Endothelial cell of umbilical vein (primary cell): ENCODE results near the gene CFAP68. TPM values are rescaled to one million over a fixed set of nuclear protein-coding genes. Genes with fewer than 3 reads are reported as not detected.

ENCODE experiments used
- BruUV-seq: library from RNA; stranded (reverse); fragments of 400-500 nt; replicated peaks from 2 replicates; lab custom pipeline; 2021; lab: Mats Ljungman, UMichigan
- CTCF ChIA-PET: fragments of 300-600, 350-600 bp; sonication (Branson Sonifier 250); formaldehyde crosslinking; loops from one replicate; lab custom pipeline; 2021; ENCODE audit warnings: antibody characterized with exemption, inconsistent platforms; lab: Charles Lee
- POLR2A ChIA-PET: fragments of 300-600, 350-600 bp; sonication (Branson Sonifier 250); formaldehyde crosslinking; loops from one replicate; lab custom pipeline; 2021; ENCODE audit warnings: antibody characterized with exemption, inconsistent platforms; lab: Charles Lee
- DNase-seq: peaks from one replicate; pipeline ENCODE4 v3.0.0-alpha.2; 2011; ENCODE audit warnings: low read depth, low spot score
- FAIRE-seq: peaks from 2 replicates; lab custom pipeline; 2011; peaks lifted over from hg19 to GRCh38; lab: Jason Lieb, UNC
- H2AFZ ChIP-seq: 2 replicates; pipeline ENCODE4 v1.6.0; 2012; ENCODE audit warnings: low read depth, low read length, control low read depth, inconsistent platforms
- H3K27ac ChIP-seq: 2 replicates; pipeline ENCODE4 v1.5.1; 2011; ENCODE audit warnings: low read depth, mild to moderate bottlenecking, control low read depth, low read length, moderate library complexity; ENCODE audit not compliant: insufficient read depth
- H3K27me3 ChIP-seq, 2 experiments: 2 replicates each; pipeline versions ENCODE4 v1.6.0 to v1.6.1; 2011; ENCODE audit warnings: low read length in 2 of 2, mixed read lengths in 1 of 2; ENCODE audit not compliant: control insufficient read depth in 2 of 2, insufficient read depth in 2 of 2
- H3K36me3 ChIP-seq, 2 experiments: 2 replicates in 1 of 2; 3 replicates in 1 of 2; pipeline ENCODE4 v1.5.1; 2011; ENCODE audit warnings: low read length in 2 of 2, mild to moderate bottlenecking in 1 of 2, moderate library complexity in 1 of 2; ENCODE audit not compliant: control insufficient read depth in 2 of 2, insufficient read depth in 2 of 2; ENCODE audit errors: extremely low read depth in 1 of 2
- H3K4me1 ChIP-seq: 3 replicates; pipeline ENCODE4 v1.5.1; 2011; ENCODE audit warnings: mild to moderate bottlenecking, low read length; ENCODE audit not compliant: control insufficient read depth, insufficient read depth; ENCODE audit errors: extremely low read depth
- H3K4me2 ChIP-seq: 2 replicates; pipeline ENCODE4 v1.6.1; 2011; ENCODE audit warnings: low read length, control low read depth, mixed read lengths; ENCODE audit not compliant: insufficient read depth
- H3K4me3 ChIP-seq, 3 experiments: fragments of 200-600 bp in 1 of 3; sonication (generic), shearing (Covaris generic) in 1 of 3; replicated peaks in 1 of 3; 2 replicates each; pipeline ENCODE4 v1.5.1; 2011 to 2016; ENCODE audit warnings: control low read depth in 3 of 3, low read length in 3 of 3, mild to moderate bottlenecking in 2 of 3, inconsistent platforms in 1 of 3, low read depth in 1 of 3, moderate library complexity in 1 of 3; ENCODE audit not compliant: insufficient read depth in 1 of 3
- H3K79me2 ChIP-seq: 2 replicates; pipeline ENCODE4 v1.6.0; 2012; ENCODE audit warnings: low read length, inconsistent platforms; ENCODE audit not compliant: control insufficient read depth, insufficient read depth
- H3K9ac ChIP-seq: replicated peaks from 2 replicates; pipeline ENCODE3; 2011; ENCODE audit warnings: low read length, control low read depth; ENCODE audit not compliant: insufficient read depth; ENCODE audit errors: extremely low read depth
- H3K9me1 ChIP-seq: replicated peaks from 3 replicates; pipeline ENCODE4 v1.6.0; 2011; ENCODE audit warnings: mild to moderate bottlenecking, low read length; ENCODE audit not compliant: control insufficient read depth, insufficient read depth; ENCODE audit errors: extremely low read depth
- H3K9me3 ChIP-seq: replicated peaks from 2 replicates; pipeline ENCODE4 v1.5.1; 2012; ENCODE audit warnings: low read length, inconsistent platforms; ENCODE audit not compliant: control insufficient read depth, insufficient read depth
- H4K20me1 ChIP-seq: replicated peaks from 2 replicates; pipeline ENCODE3; 2011; ENCODE audit warnings: mild to moderate bottlenecking, low read length; ENCODE audit not compliant: control insufficient read depth, insufficient read depth; ENCODE audit errors: extremely low read depth
- CTCF ChIP-seq, 2 donors: IDR thresholded peaks; 1 replicate in 1 of 2; 2 replicates in 1 of 2; pipeline ENCODE4 v1.5.1; 2011; ENCODE audit warnings: low read length in 2 of 2, mild to moderate bottlenecking in 2 of 2, moderate library complexity in 2 of 2, control low read depth in 1 of 2, inconsistent platforms in 1 of 2, low read depth in 1 of 2; ENCODE audit not compliant: insufficient read depth in 1 of 2; ENCODE audit errors: extremely low read depth in 1 of 2
- EZH2 ChIP-seq: IDR thresholded peaks from 2 replicates; pipeline ENCODE4 v1.6.1; 2012; ENCODE audit warnings: borderline replicate concordance, low read depth, mild to moderate bottlenecking, moderate library complexity, low read length, inconsistent platforms; ENCODE audit not compliant: severe bottlenecking
- FOS ChIP-seq: IDR thresholded peaks from 2 replicates; pipeline ENCODE4 v1.6.1; 2011; ENCODE audit warnings: mild to moderate bottlenecking, low read length, moderate library complexity, borderline replicate concordance; ENCODE audit not compliant: insufficient read depth
- GATA2 ChIP-seq: IDR thresholded peaks from 2 replicates; pipeline ENCODE4 v1.7.0; 2011; ENCODE audit warnings: low read depth, mild to moderate bottlenecking, moderate library complexity, mixed read lengths, low read length; ENCODE audit not compliant: insufficient read length, insufficient read depth
- JUN ChIP-seq: IDR thresholded peaks from 2 replicates; pipeline ENCODE4 v1.6.1; 2011; ENCODE audit warnings: borderline replicate concordance, low read depth; ENCODE audit not compliant: insufficient read length, insufficient read depth
- MYC ChIP-seq: IDR thresholded peaks from one replicate; pipeline ENCODE4 v1.6.1; 2011; ENCODE audit warnings: mild to moderate bottlenecking, low read depth, low read length
- POLR2A ChIP-seq: IDR thresholded peaks from 2 replicates; pipeline ENCODE4 v1.6.1; 2012; ENCODE audit warnings: low read depth, mild to moderate bottlenecking, control low read depth, low read length
- POLR2AphosphoS5 ChIP-seq: IDR thresholded peaks from 2 replicates; pipeline ENCODE4 v1.6.1; 2012; ENCODE audit warnings: low read depth, mild to moderate bottlenecking, control low read depth, low read length, moderate library complexity; ENCODE audit not compliant: insufficient read depth
- dilution Hi-C: fragments of 300-500 bp; cut with MboI; formaldehyde crosslinking; loops from one replicate; pipeline ENCODE4 v1.15.0; 2019; ENCODE audit warnings: low sequenced_read_pairs; ENCODE audit not compliant: extremely low pct_ligation_motif_present
- intact Hi-C: fragments of 100-400 bp; cut with micrococcal nuclease; formaldehyde crosslinking; loops from one replicate; pipeline ENCODE4 v1.10.0; 2022
- polyA plus RNA-seq, 4 experiments: library from polyadenylated mRNA; depleted of rRNA in 3 of 4; stranded (reverse) in 3 of 4; unstranded in 1 of 4; fragments of >200 nt; gene quantifications; 2 replicates each; pipeline versions ENCODE4 v1.2.1 to v1.2.3, GENCODE V29; 2011 to 2012; ENCODE audit warnings: missing spikeins in 1 of 4
- total RNA-seq: library from RNA; stranded (reverse); gene quantifications from 2 replicates; pipeline ENCODE4 v1.2.3, GENCODE V29; 2021
- TF ChIP-seq, protein P1 (sequence below): IDR thresholded peaks from 2 replicates; pipeline ENCODE4 v1.6.1; 2011; ENCODE audit not compliant: insufficient read depth, insufficient read length

Gene CFAP68
- total and polyA plus RNA-seq, 2 donors (not counting 3 experiments of a cell fraction or from before 2014, with no cell fraction given): 7.4 to 10.6 TPM

GRCh38 chr11:111905411-111905810, 26.1 kb downstream of the CFAP68 start:
- H2AFZ ChIP-seq: no peak overlapping the region
- intact Hi-C loops: no loop called here
- FAIRE-seq: no peak
- no peak for TF ChIP-seq EZH2
- ChIA-PET POLR2A (no interaction called here), CTCF (interaction anchor here (1.3 kb wide), 1 partner anchor 76 kb away, joined by 3 read pairs; no protein-coding TSS in a partner anchor)
- BruUV-seq: no TSS peak
- no peaks in the 10 kb centered on the region for H3K79me2 ChIP-seq
- H3K36me3 ChIP-seq: no peaks in the 10 kb centered on the region
- no peak overlapping the region for H3K4me2 ChIP-seq
- H3K27ac ChIP-seq: no peak overlapping the region
- no peak for DNase-seq
- no peaks in the 10 kb centered on the region for H3K9me3 ChIP-seq
- H4K20me1 ChIP-seq: no peaks in the 10 kb centered on the region
- H3K9ac ChIP-seq: no peak overlapping the region
- no peaks in the 10 kb centered on the region for H3K9me1 ChIP-seq
- no peaks in the 10 kb centered on the region for H3K4me1 ChIP-seq
- H3K4me3 ChIP-seq: no peak overlapping the region
- dilution Hi-C loops: no loop called here
- H3K27me3 ChIP-seq: peaks cover 3 to 8% of the 10 kb centered on the region in 2 experiments

- no peaks in the 10 kb centered on the region for H3K79me2 ChIP-seq
- H3K9me3 ChIP-seq: no peaks in the 10 kb centered on the region
- no peak for TF ChIP-seq MYC
- no peak for TF ChIP-seq CTCF (IDR thresholded peaks at IDR 0.05; ENCODE audit: extremely low read depth in 1 of 2, insufficient read depth in 1 of 2, low read depth in 1 of 2, low read length in 2 of 2)
- TF ChIP-seq JUN: no peak
- TF ChIP-seq, protein P1, sequence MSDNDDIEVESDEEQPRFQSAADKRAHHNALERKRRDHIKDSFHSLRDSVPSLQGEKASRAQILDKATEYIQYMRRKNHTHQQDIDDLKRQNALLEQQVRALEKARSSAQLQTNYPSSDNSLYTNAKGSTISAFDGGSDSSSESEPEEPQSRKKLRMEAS: no peak
- TF ChIP-seq EZH2: no peak
- no peak for TF ChIP-seq GATA2
- no peak for TF ChIP-seq FOS
- no peak for TF ChIP-seq POLR2A
- TF ChIP-seq POLR2AphosphoS5: no peak
- H4K20me1 ChIP-seq: no peaks in the 10 kb centered on the region
- H3K9me1 ChIP-seq: no peaks in the 10 kb centered on the region
- H3K4me3 ChIP-seq: no peak overlapping the region
- dilution Hi-C loops (no loop called here), intact Hi-C loops (no loop called here)
- H3K4me2 ChIP-seq: no peak overlapping the region
- no TSS peak for BruUV-seq
- H3K27ac ChIP-seq: no peak overlapping the region
- FAIRE-seq (no peak), DNase-seq (no peak)
- no peaks in the 10 kb centered on the region for H3K4me1 ChIP-seq
- H3K36me3 ChIP-seq: no peaks in the 10 kb centered on the region
- no peak overlapping the region for H2AFZ ChIP-seq
- H3K27me3 ChIP-seq: peaks cover 5 to 14% of the 10 kb centered on the region in 2 experiments
- ChIA-PET POLR2A (no interaction called here), CTCF (no interaction called here)
- no peak overlapping the region for H3K9ac ChIP-seq
These were observed 27.3 kb downstream of the CFAP68 start for GRCh38 chr11:111906680-111907079.
